Colonic mucosa (tissue), 4 donors: ENCODE measurements around the gene MPP3. TPM values are rescaled to one million over a fixed set of nuclear protein-coding genes. Genes with fewer than 3 reads are reported as not detected.

Experiments
- DNase-seq: peaks from one replicate; pipeline ENCODE4 v3.0.0-alpha.2; 2020
- H3K27ac ChIP-seq: fragments of 200-600 bp; one replicate; pipeline ENCODE4 v1.8.0; 2021
- H3K27me3 ChIP-seq: fragments of 200-600 bp; one replicate; pipeline ENCODE4 v1.8.0; 2021
- H3K36me3 ChIP-seq: fragments of 200-600 bp; one replicate; pipeline ENCODE4 v1.8.0; 2021
- H3K4me1 ChIP-seq: fragments of 200-600 bp; one replicate; pipeline ENCODE4 v1.8.0; 2021; ENCODE audit warnings: mild to moderate bottlenecking
- H3K4me3 ChIP-seq: fragments of 200-600 bp; one replicate; pipeline ENCODE4 v1.8.0; 2021
- H3K9ac ChIP-seq, 2 donors: one replicate each; pipeline ENCODE4 v1.7.0; 2013; ENCODE audit warnings: control low read depth in 2 of 2, low read depth in 2 of 2, low read length in 2 of 2
- H3K9me3 ChIP-seq: fragments of 200-600 bp; one replicate; pipeline ENCODE4 v1.8.0; 2021
- CTCF ChIP-seq: fragments of 200-600 bp; IDR thresholded peaks from one replicate; pipeline ENCODE4 v1.8.0; 2022; ENCODE audit warnings: antibody characterized with exemption, mild to moderate bottlenecking
- intact Hi-C: fragments of 100-400 bp; cut with DNase I; formaldehyde crosslinking; loops from one replicate; pipeline ENCODE4 v1.14.1; 2022
- total RNA-seq, 2 donors: library from RNA; stranded (reverse); fragmentation: NEBNext Ultra II Directional in 1 of 2; extraction: Animal tissue kit (Norgen Biotek cat#: 25700) in 1 of 2; gene quantifications; one replicate each; pipeline ENCODE4 v1.2.1, GENCODE V29; 2021
- donor health status: healthy.
- donor health status: DM: no; HTN: no; CAD: no.
- donor health status: DM: no; HTN: no; CAD: no.

Gene MPP3
- total RNA-seq, 2 donors from 2014 or later = 1.9 to 3.1 TPM

- TF ChIP-seq CTCF = peak; percentile 91
- Histone ChIP-seq H3K36me3 (no peaks in the 10 kb centered on the region), H3K27me3 (no peaks in the 10 kb centered on the region), H3K4me3 (no peak overlapping the region), H3K9ac (peak overlapping the region in 1 of 2 donors; percentile 21), H3K27ac (no peak overlapping the region), H3K9me3 (no peaks in the 10 kb centered on the region), H3K4me1 (peaks cover 5% of the 10 kb centered on the region)
- DNase-seq = peak; percentile 76
- intact Hi-C loops = no loop called here
Measured at GRCh38 chr17:43878260-43879175, 45.6 kb upstream of the MPP3 start.

- no peaks in the 10 kb centered on the region for H3K9me3 ChIP-seq
- H3K27me3 ChIP-seq = no peaks in the 10 kb centered on the region
- H3K27ac ChIP-seq = no peak overlapping the region
- no peaks in the 10 kb centered on the region for H3K36me3 ChIP-seq
- no peak overlapping the region for H3K4me3 ChIP-seq
- no peak for DNase-seq
- TF ChIP-seq CTCF = no peak
- H3K4me1 ChIP-seq = peaks cover 5% of the 10 kb centered on the region
- intact Hi-C loops = no loop called here
- H3K9ac ChIP-seq = peak overlapping the region in 1 of 2 donors; percentile 21
Measured at GRCh38 chr17:43877451-43878155, 44.7 kb upstream of the MPP3 start.

GRCh38 chr17:43877031-43877430 is 44.1 kb upstream of the MPP3 start:
- TF ChIP-seq CTCF = no peak
- peaks cover 5% of the 10 kb centered on the region for H3K4me1 ChIP-seq
- H3K4me3 ChIP-seq = no peak overlapping the region
- DNase-seq = no peak
- intact Hi-C loops = no loop called here
- H3K36me3 ChIP-seq = no peaks in the 10 kb centered on the region
- no peaks in the 10 kb centered on the region for H3K9me3 ChIP-seq
- no peaks in the 10 kb centered on the region for H3K27me3 ChIP-seq
- no peak overlapping the region for H3K27ac ChIP-seq
- no peak overlapping the region for H3K9ac ChIP-seq

- H3K4me1 ChIP-seq = peaks cover 5% of the 10 kb centered on the region
- H3K9ac ChIP-seq = no peak overlapping the region
- no peaks in the 10 kb centered on the region for H3K9me3 ChIP-seq
- no peak for DNase-seq
- H3K27ac ChIP-seq = no peak overlapping the region
- no peaks in the 10 kb centered on the region for H3K27me3 ChIP-seq
- H3K36me3 ChIP-seq = no peaks in the 10 kb centered on the region
- no peak for TF ChIP-seq CTCF
- intact Hi-C loops = no loop called here
- H3K4me3 ChIP-seq = no peak overlapping the region
Measured at GRCh38 chr17:43875476-43876147, 42.7 kb upstream of the MPP3 start.

- peak overlapping the region in 1 of 2 donors; percentile 77 for H3K9ac ChIP-seq
- DNase-seq = peak; percentile 84
- H3K27me3 ChIP-seq = no peaks in the 10 kb centered on the region
- no peaks in the 10 kb centered on the region for H3K9me3 ChIP-seq
- H3K27ac ChIP-seq = peak overlapping the region; percentile 57
- intact Hi-C loops = no loop called here
- H3K4me3 ChIP-seq = no peak overlapping the region
- peaks cover 5% of the 10 kb centered on the region for H3K4me1 ChIP-seq
- no peak for TF ChIP-seq CTCF
- no peaks in the 10 kb centered on the region for H3K36me3 ChIP-seq
Measured at GRCh38 chr17:43874293-43874692, 41.3 kb upstream of the MPP3 start.
